Prostate gland (tissue), 2 donors: ENCODE results near the gene SLC3A2. TPM values are rescaled to one million over a fixed set of nuclear protein-coding genes. Genes with fewer than 3 reads are reported as not detected.

ENCODE experiments used
- DNase-seq: peaks from one replicate; pipeline ENCODE4 v3.0.0-alpha.2; 2019; ENCODE audit warnings: low spot score
- H3K27ac ChIP-seq, 2 donors: fragments of 200-600 bp; sonication (generic); 2 replicates each; pipeline ENCODE4 v1.5.1; 2017 to 2019
- H3K27me3 ChIP-seq: fragments of 200-600 bp; sonication (generic); replicated peaks from 2 replicates; pipeline ENCODE4 v1.5.1; 2019; ENCODE audit not compliant: insufficient read depth
- H3K36me3 ChIP-seq, 2 donors: fragments of 200-600 bp; sonication (generic); 1 replicate in 1 of 2; 2 replicates in 1 of 2; pipeline versions ENCODE4 v1.5.1 to v1.8.1; 2017 to 2019
- H3K4me1 ChIP-seq: fragments of 200-600 bp; sonication (generic); replicated peaks from 2 replicates; pipeline ENCODE4 v1.5.1; 2019
- H3K4me3 ChIP-seq, 2 donors: fragments of 200-600 bp; sonication (generic); 2 replicates each; pipeline ENCODE4 v1.5.1; 2017 to 2019
- H3K9me3 ChIP-seq: fragments of 200-600 bp; sonication (generic); 2 replicates; pipeline ENCODE4 v1.5.1; 2017
- POLR2A ChIP-seq: fragments of 450-650 bp; IDR thresholded peaks from one replicate; pipeline ENCODE4 v1.6.1; 2016; ENCODE audit warnings: antibody characterized with exemption, mild to moderate bottlenecking
- POLR2AphosphoS5 ChIP-seq: sonication (generic); formaldehyde crosslinking; IDR thresholded peaks from one replicate; pipeline ENCODE4 v1.6.1; 2017; ENCODE audit warnings: antibody characterized with exemption
- WGBS: methylation state at CpG from one replicate; pipeline ENCODE4 v1.1.5; 2018; 5-methylcytosine and 5-hydroxymethylcytosine counted together
- intact Hi-C: fragments of 100-400 bp; cut with DNase I; formaldehyde crosslinking; loops from one replicate; pipeline ENCODE4 v1.14.2; 2022
- total RNA-seq, 2 donors: library from RNA; depleted of rRNA; stranded (reverse); fragments of >200 nt; gene quantifications; one replicate each; pipeline ENCODE4 v1.1.0, GENCODE V29; 2016
- TF ChIP-seq, protein P1 (sequence below), 4 experiments: fragments of 200-600 bp in 2 of 4; fragments of 450-650 bp in 2 of 4; sonication (generic) in 2 of 4; IDR thresholded peaks; 1 replicate in 3 of 4; 2 replicates in 1 of 4; pipeline ENCODE4 v1.5.1; 2016 to 2019; ENCODE audit warnings: antibody characterized with exemption in 4 of 4, mild to moderate bottlenecking in 2 of 4, moderate library complexity in 2 of 4

SLC3A2 gene
- total RNA-seq, 2 donors from 2014 or later: 158 to 235 TPM

DNA sequence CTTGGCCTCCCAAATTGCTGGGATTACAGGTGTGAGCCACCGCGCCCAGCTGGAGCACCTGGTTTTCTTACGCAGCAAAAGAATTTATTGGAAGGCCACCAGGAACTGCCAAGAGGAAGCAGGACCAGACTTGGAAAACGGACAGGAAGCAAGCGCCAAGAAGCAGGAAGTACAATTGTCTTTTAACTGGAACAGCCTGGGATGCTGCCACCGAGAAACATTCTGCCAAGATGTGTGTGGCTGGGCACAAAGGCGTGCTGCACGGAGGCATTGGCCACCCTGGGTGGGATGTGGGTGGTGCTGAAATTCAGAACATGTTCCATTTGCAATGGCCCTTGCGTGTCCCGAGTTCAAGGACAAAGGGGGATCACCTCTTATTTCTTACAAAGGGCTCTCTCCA is 15.4 kb downstream of the SLC3A2 start:
- H3K27me3 ChIP-seq: no peaks in the 10 kb centered on the region
- H3K36me3 ChIP-seq: no peaks in the 10 kb centered on the region
- WGBS: 57% methylated on average over 10 of the region's 10 CpGs
- H3K27ac ChIP-seq: no peak overlapping the region
- H3K9me3 ChIP-seq: no peaks in the 10 kb centered on the region
- H3K4me1 ChIP-seq: peaks cover 4% of the 10 kb centered on the region
- DNase-seq: no peak
- no peak overlapping the region for H3K4me3 ChIP-seq
- no peak for TF ChIP-seq POLR2A
- TF ChIP-seq, protein P1, sequence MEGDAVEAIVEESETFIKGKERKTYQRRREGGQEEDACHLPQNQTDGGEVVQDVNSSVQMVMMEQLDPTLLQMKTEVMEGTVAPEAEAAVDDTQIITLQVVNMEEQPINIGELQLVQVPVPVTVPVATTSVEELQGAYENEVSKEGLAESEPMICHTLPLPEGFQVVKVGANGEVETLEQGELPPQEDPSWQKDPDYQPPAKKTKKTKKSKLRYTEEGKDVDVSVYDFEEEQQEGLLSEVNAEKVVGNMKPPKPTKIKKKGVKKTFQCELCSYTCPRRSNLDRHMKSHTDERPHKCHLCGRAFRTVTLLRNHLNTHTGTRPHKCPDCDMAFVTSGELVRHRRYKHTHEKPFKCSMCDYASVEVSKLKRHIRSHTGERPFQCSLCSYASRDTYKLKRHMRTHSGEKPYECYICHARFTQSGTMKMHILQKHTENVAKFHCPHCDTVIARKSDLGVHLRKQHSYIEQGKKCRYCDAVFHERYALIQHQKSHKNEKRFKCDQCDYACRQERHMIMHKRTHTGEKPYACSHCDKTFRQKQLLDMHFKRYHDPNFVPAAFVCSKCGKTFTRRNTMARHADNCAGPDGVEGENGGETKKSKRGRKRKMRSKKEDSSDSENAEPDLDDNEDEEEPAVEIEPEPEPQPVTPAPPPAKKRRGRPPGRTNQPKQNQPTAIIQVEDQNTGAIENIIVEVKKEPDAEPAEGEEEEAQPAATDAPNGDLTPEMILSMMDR (IDR thresholded peaks at IDR 0.05): no peak
- TF ChIP-seq POLR2AphosphoS5: peak; percentile 53
- intact Hi-C loops: no loop called here

- Histone ChIP-seq H3K36me3 (no peaks in the 10 kb centered on the region), H3K4me1 (peaks cover 4% of the 10 kb centered on the region), H3K27me3 (no peaks in the 10 kb centered on the region), H3K27ac (no peak overlapping the region), H3K4me3 (no peak overlapping the region), H3K9me3 (no peaks in the 10 kb centered on the region)
- TF ChIP-seq, protein P1 (IDR thresholded peaks at IDR 0.05): no peak
- TF ChIP-seq POLR2A (no peak), POLR2AphosphoS5 (no peak)
- 65% methylated on average over 2 of the region's 2 CpGs for WGBS
- intact Hi-C loops: no loop called here
- no peak for DNase-seq
Observed at GRCh38 chr11:62897311-62897710, 16.6 kb downstream of the SLC3A2 start.

DNA sequence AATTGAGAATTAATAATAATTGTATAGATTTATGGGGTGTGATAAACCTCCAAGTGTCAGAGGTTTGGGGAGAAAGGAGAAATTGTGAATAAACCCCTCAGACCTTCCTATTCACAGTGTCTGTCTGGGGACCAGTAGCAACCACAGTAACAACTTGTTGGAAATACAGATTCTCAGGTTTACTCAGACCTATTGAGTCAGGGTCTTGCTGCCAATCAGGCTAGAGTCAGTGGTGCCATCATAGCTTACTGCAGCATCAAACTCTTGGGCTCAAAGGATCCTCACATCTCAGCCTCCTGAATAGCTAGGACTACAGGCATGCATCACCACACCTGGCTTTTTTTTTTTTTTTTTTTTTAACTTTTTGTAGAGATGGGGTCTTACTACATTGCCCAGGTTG is 17.3 kb downstream of the SLC3A2 start:
- DNase-seq: no peak
- intact Hi-C loops: no loop called here
- H3K27ac ChIP-seq: no peak overlapping the region
- no peak overlapping the region for H3K4me3 ChIP-seq
- TF ChIP-seq POLR2AphosphoS5 (no peak), POLR2A (no peak)
- TF ChIP-seq, protein P1 (IDR thresholded peaks at IDR 0.05): no peak
- no peaks in the 10 kb centered on the region for H3K36me3 ChIP-seq
- peaks cover 4% of the 10 kb centered on the region for H3K4me1 ChIP-seq
- no peaks in the 10 kb centered on the region for H3K9me3 ChIP-seq
- H3K27me3 ChIP-seq: no peaks in the 10 kb centered on the region

DNA sequence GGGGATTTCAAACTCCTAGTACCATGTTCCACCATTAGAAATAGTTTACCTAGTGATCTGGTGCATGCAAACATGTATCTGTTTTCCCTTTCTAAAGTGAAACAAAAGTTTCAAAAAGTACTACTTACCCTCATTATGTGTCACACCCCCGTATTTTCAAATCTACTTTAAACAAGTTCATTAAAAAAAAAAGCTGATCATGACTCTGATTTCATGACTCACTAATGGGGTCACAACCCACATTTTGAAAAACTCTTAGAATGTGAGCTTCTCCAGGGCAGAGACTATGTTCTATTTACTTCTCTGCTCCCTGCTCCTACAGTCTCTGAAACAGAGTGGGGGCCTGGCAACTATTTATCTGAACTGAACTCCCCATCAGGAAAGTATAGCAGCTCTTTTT is 22.2 kb downstream of the SLC3A2 start:
- WGBS: 29% methylated on average over 1 of the region's 1 CpG

GRCh38 chr11:62905296-62905695 is 24.6 kb downstream of the SLC3A2 start:
- no peaks in the 10 kb centered on the region for H3K9me3 ChIP-seq
- intact Hi-C loops: no loop called here
- H3K36me3 ChIP-seq: no peaks in the 10 kb centered on the region
- WGBS: 22% methylated on average over 3 of the region's 3 CpGs
- H3K27me3 ChIP-seq: no peaks in the 10 kb centered on the region
- TF ChIP-seq, protein P1 (IDR thresholded peaks at IDR 0.05): no peak
- TF ChIP-seq POLR2AphosphoS5 (no peak), POLR2A (no peak)
- H3K4me1 ChIP-seq: peaks cover 15% of the 10 kb centered on the region
- no peak overlapping the region for H3K4me3 ChIP-seq
- peak overlapping the region in 1 of 2 donors; percentile 34 for H3K27ac ChIP-seq
- no peak for DNase-seq

More for the DNA sequence above, 22.2 kb downstream of the SLC3A2 start:
- no peak for DNase-seq
- TF ChIP-seq POLR2A (no peak), POLR2AphosphoS5 (no peak)
- TF ChIP-seq, protein P1 (IDR thresholded peaks at IDR 0.05): no peak
- H3K36me3 ChIP-seq: no peaks in the 10 kb centered on the region
- H3K27ac ChIP-seq: no peak overlapping the region
- no peaks in the 10 kb centered on the region for H3K27me3 ChIP-seq
- peaks cover 4% of the 10 kb centered on the region for H3K4me1 ChIP-seq
- no peaks in the 10 kb centered on the region for H3K9me3 ChIP-seq
- H3K4me3 ChIP-seq: no peak overlapping the region
- intact Hi-C loops: no loop called here
